Activated T-helper 1 cell treated with anti-CD3 and anti-CD28 coated beads, Interleukin-12 subunit alpha, Interleukin-12 subunit beta, Interleukin-2, Interleukin-4 antibody, amounts not matched to agents 30 ng/mL and 10 ng/mL and 1 ng/mL, durations not matched to agents 14 hours and 24 hours and 36 hours (primary cell): Measurements from ENCODE around the gene BMAL1. TPM values are rescaled to one million over a fixed set of nuclear protein-coding genes. Genes with fewer than 3 reads are reported as not detected.

Source experiments
- DNase-seq: peaks from one replicate; pipeline ENCODE4 v3.0.0; 2021; ENCODE audit warnings: low spot score
- H3K27ac Mint-ChIP-seq: one replicate; pipeline ENCODE4 v1.8.0; 2021; ENCODE audit warnings: mild to moderate bottlenecking, mixed read lengths
- H3K27me3 Mint-ChIP-seq: one replicate; pipeline ENCODE4 v1.8.0; 2022; ENCODE audit warnings: mild to moderate bottlenecking, moderate library complexity, mixed read lengths; ENCODE audit not compliant: insufficient read depth
- H3K36me3 Mint-ChIP-seq: one replicate; pipeline ENCODE4 v1.8.0; 2021; ENCODE audit warnings: low read depth, mixed read lengths
- H3K4me1 Mint-ChIP-seq: one replicate; pipeline ENCODE4 v1.8.0; 2021; ENCODE audit warnings: low read depth, mixed read lengths
- H3K4me3 Mint-ChIP-seq: one replicate; pipeline ENCODE4 v1.8.0; 2021; ENCODE audit warnings: mild to moderate bottlenecking, moderate library complexity, mixed read lengths
- H3K9me3 Mint-ChIP-seq: one replicate; pipeline ENCODE4 v1.8.0; 2021; ENCODE audit warnings: mixed read lengths
- intact Hi-C: fragments of 100-400 bp; cut with micrococcal nuclease; formaldehyde crosslinking; loops from one replicate; pipeline ENCODE4 v1.15.1; 2024
- total RNA-seq: library from RNA; stranded (reverse); gene quantifications from 2 replicates; pipeline ENCODE4 v1.2.3, GENCODE V29; 2022

BMAL1 gene
- total RNA-seq, 1 donor from 2014 or later: 33.6 TPM

DNA sequence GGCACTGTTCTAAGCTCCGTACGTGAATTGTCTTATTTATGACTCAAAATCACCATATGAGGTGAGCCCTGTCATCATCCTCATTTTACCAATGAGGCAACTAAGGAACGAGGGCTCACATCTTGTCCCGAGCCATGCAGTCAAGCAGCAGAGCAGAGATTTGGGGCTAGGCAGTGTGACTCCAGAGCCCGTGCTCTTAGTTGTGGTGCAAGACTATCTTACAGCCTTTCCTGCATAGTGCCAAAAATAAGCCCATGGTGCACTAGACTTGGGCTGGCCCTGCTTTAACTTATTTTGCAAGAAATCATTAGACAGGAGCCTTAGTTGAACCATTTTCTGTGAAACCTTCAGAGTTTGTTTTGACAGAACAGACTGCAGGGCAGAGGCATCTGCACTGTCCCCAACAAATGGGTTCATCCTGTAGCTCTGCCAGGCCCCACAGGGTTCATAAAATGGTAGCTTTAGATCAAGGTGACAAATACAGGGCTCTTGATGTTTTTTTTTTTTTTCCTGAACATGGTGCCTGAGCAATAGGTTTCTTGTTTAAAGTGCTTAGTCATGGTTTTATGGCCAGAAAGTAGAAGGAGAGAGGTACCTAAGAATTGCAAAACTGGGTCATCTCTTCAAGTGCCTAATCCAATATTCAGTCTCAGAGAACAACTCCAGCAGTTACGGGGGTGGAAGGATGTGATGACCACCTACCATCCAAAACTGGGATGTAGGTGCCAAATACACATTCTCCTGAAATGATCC lies 56.6 kb downstream of the BMAL1 start:
- no peak for DNase-seq
- H3K9me3 Mint-ChIP-seq: no peaks in the 10 kb centered on the region
- H3K4me1 Mint-ChIP-seq: peaks cover 53% of the 10 kb centered on the region
- H3K27ac Mint-ChIP-seq: peak overlapping the region; percentile 47
- intact Hi-C loops: loop anchor here (2.0 kb wide), 2 partner anchors 15 to 151 kb away; no protein-coding TSS in a partner anchor
- peaks cover 7% of the 10 kb centered on the region for H3K36me3 Mint-ChIP-seq
- no peak overlapping the region for H3K4me3 Mint-ChIP-seq
- H3K27me3 Mint-ChIP-seq: no peaks in the 10 kb centered on the region

DNA sequence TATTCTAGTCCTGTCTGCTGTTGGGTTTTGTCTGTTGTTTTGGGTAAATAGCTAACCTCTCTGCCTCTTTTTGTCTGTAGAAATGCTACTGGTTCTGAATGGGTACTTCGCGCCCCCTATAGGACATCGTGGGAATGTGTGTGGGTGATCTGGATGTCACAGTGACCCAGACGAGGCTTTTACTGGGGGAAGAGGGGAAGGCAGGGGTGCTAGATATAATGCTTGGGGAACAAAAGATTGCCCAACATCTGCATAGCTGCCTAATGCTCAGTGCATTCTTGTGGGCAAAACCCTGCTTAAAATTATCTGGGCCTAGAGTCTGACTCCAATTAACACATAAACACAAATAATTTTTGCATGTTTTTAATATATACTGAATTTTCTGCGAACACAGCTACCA lies 57.7 kb downstream of the BMAL1 start:
- Mint-ChIP-seq H3K4me3 (no peak overlapping the region), H3K27me3 (no peaks in the 10 kb centered on the region), H3K36me3 (peaks cover 3% of the 10 kb centered on the region), H3K9me3 (no peaks in the 10 kb centered on the region), H3K4me1 (peaks cover 56% of the 10 kb centered on the region), H3K27ac (peak overlapping the region; percentile 25)
- DNase-seq: peak; percentile 58
- intact Hi-C loops: loop anchor here (1.0 to 5.0 kb wide), 6 partner anchors 9 to 1782 kb away; partner anchors contain the start of gene BTBD10

DNA sequence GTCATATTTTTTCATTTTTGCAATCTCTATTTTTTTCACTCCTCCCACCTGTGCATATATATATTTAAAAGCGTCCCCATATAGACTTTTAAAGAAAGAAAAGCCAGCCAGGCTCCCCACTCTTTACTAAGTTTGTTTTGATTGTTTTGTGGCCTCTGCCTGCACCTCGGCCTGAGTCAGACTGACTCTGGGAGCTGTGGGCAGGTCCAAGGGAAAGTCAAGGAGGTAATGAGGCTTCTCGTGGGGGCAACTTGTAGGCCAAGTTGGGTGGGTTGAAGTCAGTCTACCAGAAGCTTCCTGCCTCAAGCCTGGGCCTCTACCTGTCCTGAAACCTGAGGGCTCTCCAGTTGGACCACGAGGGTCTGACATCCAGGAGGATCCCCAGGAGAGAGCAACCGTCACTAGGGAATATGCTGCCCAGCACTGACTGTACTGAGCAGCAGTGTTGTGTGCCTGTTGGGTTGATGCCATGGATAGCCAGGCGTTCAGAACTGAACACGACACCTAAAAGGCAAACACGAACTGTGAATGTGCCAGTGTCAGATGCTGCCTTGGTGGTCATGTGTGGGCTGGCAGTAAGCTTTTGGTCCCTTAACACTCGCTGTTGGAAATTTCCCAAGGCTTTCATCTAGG lies 58.8 kb downstream of the BMAL1 start:
- peaks cover 66% of the 10 kb centered on the region for H3K4me1 Mint-ChIP-seq
- intact Hi-C loops: loop anchor here (5.0 kb wide), 2 partner anchors 126 to 1781 kb away; partner anchors contain the start of gene BTBD10
- no peak overlapping the region for H3K27ac Mint-ChIP-seq
- H3K9me3 Mint-ChIP-seq: no peaks in the 10 kb centered on the region
- H3K4me3 Mint-ChIP-seq: no peak overlapping the region
- H3K36me3 Mint-ChIP-seq: peaks cover 3% of the 10 kb centered on the region
- no peak for DNase-seq
- no peaks in the 10 kb centered on the region for H3K27me3 Mint-ChIP-seq

DNA sequence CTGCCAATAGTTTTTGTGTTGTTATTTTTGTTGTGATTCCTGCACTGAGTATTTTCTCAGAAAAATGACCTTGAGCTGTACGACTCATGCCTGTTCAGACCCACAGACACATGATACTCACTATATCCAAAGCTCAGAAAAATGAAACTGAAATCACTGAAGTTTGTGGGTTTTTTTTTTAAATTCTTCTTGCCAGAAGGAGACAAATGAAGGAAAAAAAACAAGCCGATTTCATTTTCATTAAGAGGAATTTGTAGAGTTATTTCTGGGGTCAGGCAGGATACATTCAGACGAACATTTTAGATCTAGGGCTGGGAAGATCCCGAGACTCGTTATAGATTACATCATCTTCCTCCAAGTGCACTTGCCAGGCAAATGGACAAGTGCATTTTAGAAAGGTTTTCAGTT lies 60.4 kb downstream of the BMAL1 start:
- no peak for DNase-seq
- intact Hi-C loops: loop anchor here (1.0 to 5.0 kb wide), 5 partner anchors 61 to 1779 kb away; partner anchors contain the start of genes BMAL1, BTBD10 and FAR1
- Mint-ChIP-seq H3K4me1 (peaks cover 63% of the 10 kb centered on the region), H3K9me3 (no peaks in the 10 kb centered on the region), H3K36me3 (peaks cover 3% of the 10 kb centered on the region), H3K27me3 (no peaks in the 10 kb centered on the region), H3K27ac (peak overlapping the region; percentile 70), H3K4me3 (peak overlapping the region; percentile 74)

DNA sequence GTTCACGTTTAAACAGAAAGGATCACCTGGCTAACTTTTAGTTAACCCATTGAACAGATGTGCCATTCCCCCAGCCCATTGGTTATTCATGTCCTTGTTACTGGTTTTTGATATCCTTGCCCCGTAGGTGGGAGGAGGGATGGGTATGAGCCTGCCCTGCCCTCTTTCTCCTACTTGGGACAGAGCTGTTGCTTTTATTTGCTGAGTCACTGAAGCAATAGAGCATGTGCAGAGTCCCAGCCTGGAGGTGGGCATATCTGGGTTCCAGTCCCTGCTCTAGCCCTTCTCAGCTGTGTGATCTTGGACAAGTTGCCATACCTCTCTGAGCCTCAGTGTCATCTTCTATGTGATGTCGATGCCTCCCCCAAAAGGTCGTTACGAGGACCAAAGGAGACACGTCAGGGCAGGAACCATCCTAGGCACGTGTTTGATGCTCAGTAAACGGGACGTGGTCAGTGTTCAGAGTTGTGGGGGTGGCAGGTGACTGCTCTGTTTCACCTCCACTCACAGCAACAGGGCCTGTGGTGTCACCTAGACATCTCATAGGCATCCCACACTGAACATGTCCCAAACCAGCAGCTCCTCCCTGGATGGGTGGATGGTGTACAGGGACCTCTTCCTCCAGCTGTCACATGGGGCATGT lies 61.0 kb downstream of the BMAL1 start:
- Mint-ChIP-seq H3K36me3 (peaks cover 3% of the 10 kb centered on the region), H3K27ac (peak overlapping the region; percentile 75), H3K27me3 (no peaks in the 10 kb centered on the region), H3K9me3 (no peaks in the 10 kb centered on the region), H3K4me1 (peaks cover 60% of the 10 kb centered on the region), H3K4me3 (peak overlapping the region; percentile 74)
- DNase-seq: peak; percentile 15
- intact Hi-C loops: loop anchor here (1.0 to 5.0 kb wide), 5 partner anchors 61 to 1779 kb away; partner anchors contain the start of genes BMAL1, BTBD10 and FAR1

DNA sequence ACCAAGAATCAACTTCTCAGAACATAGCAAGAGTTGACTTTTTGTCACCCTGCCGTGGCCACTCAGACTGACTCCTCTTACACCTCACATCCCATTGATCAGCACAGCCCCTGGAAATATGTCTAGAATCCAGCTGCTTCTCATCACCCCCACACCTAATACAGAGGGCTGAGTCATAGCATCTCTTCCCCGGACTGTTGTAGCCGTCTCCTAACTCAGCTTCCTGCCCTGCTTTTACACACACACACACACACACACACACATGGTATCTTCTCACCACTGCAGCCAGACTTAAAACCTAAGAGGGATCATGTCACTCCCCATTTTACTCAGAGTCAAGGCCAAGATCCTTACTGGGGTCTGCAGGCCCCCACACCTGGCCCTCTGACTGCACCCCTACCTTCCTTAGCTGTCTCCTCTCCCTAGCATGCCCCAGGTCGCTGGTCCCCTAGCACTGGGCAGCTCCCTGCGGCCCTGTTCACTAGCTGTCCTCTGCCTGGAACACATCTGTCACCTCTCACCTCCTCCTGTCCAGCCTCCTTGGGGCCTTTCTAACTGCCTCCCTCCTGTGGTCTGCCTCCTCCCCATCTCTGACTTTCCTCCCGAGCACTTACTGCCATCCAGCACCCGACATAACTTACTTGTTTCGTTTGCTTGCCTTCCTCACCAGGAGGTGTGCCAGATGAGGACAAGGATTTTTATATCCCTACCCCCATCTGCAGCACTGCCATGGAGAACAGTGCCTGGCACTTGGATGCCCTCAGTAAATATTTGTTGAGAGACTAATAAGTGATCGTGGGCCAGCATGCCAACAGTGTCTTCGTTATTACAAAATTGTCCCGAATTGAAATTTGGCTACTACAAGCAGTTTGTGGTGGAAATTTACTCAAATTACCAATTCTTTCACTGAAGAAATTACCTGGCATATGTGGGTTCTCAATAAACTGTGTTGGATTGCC lies 61.9 kb downstream of the BMAL1 start:
- Mint-ChIP-seq H3K27me3 (no peaks in the 10 kb centered on the region), H3K4me3 (peak overlapping the region; percentile 67), H3K36me3 (peaks cover 3% of the 10 kb centered on the region), H3K4me1 (peaks cover 58% of the 10 kb centered on the region), H3K27ac (peak overlapping the region; percentile 75), H3K9me3 (no peaks in the 10 kb centered on the region)
- intact Hi-C loops: loop anchor here (2.0 to 5.0 kb wide), 3 partner anchors 123 to 1778 kb away; partner anchors contain the start of genes BTBD10 and FAR1
- DNase-seq: no peak

DNA sequence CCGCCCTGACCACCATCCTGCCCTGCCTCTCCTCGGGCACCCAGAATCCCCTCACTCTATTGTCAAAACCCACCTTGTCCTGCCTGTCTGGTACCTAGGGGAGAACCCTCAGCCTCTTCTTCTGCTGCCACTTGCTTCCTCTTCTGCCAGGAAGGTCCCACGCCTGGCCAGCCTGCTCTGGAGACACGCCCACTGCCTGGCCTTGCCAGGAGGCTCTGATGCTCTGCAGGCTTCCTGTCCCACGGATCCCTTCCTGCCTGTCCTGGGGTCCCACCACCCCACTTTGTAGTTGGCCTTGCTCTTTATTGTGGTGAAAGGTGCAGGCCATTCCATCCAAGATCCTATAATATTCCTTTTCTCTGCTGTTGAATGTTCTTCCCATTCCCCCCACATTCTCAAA lies 63.4 kb downstream of the BMAL1 start:
- Mint-ChIP-seq H3K4me3 (no peak overlapping the region), H3K27ac (no peak overlapping the region), H3K27me3 (no peaks in the 10 kb centered on the region), H3K4me1 (peaks cover 48% of the 10 kb centered on the region), H3K36me3 (peaks cover 3% of the 10 kb centered on the region), H3K9me3 (no peaks in the 10 kb centered on the region)
- intact Hi-C loops: no loop called here
- no peak for DNase-seq

DNA sequence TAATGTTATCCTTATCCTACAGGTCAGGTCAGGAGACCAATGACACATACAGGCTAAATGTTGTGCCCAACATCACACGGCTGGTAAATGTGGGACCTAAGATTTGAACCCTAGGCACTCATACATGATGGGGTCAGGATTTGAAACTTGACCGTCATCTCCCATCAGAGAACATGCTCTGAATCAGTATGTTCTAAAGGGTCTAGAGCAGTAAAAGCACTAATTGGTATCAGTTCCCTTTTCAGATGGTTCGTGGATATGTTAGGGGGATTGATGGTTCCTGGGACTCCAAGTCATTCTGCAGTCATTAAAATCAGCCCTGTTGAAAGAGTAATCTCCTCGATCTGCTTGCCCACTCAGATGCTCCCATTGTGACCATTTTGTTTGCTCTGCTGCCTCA lies 65.5 kb downstream of the BMAL1 start:
- Mint-ChIP-seq H3K9me3 (no peaks in the 10 kb centered on the region), H3K27ac (no peak overlapping the region), H3K4me3 (no peak overlapping the region), H3K27me3 (no peaks in the 10 kb centered on the region), H3K36me3 (peaks cover 3% of the 10 kb centered on the region), H3K4me1 (peaks cover 44% of the 10 kb centered on the region)
- intact Hi-C loops: no loop called here
- no peak for DNase-seq

DNA sequence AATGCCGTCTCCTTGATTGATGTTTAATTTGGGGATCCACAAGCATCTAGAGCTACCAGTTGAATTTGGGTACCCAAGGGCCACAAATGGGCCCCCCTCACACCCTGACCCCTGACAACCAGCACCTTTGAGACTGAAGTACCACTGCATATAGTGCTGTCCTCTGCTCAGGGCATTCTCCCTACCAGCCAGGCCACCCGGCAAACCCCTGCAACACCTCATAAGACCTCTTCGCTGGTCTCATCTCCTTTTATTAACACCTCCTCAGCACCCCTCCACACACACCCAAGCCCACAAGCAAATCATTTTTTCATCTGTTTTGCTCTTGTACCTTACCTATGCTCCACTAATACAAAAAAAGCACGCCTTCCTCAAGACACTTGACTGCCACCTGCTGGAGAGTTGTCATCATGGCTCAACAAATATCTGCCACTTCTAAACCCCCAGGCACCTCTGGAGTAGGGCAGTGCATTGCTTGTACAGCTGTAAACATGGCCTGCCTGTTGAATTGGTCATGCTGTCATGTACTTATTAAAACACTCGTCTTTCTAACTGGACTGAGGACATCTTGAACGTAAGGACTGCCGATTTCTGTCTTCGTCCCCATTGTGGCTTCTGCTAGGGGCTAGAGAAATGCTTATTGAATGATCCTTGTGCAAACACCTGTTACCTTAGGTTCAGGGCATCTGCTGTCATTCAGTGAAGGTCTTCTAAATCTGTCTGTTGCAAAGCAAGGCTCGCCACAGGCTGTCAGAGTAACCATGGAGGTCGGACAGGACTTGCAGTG lies 66.5 kb downstream of the BMAL1 start:
- H3K27ac Mint-ChIP-seq: peak overlapping the region; percentile 29
- peaks cover 41% of the 10 kb centered on the region for H3K4me1 Mint-ChIP-seq
- peaks cover 3% of the 10 kb centered on the region for H3K36me3 Mint-ChIP-seq

DNA sequence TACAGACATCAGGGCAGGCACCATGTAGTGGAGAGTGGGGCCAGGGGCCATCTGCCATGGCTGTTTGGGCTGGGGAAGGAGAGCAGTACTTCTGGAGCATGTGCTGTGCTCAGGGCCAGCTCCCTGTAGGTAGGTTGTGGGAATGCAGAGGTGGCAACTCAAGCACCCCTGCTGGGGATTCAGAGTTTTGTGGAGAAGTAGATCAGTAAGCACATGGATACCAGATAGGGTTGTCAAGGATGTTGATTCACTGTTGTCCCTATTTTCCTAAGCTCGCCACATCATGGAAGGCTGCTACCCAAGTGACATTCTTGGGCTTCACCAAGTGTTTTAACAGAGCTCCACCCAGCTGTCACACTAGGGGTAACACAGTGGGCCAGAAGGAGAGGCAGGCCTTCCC lies 67.2 kb downstream of the BMAL1 start:
- H3K36me3 Mint-ChIP-seq: peaks cover 8% of the 10 kb centered on the region
- intact Hi-C loops: loop anchor here (1.0 to 2.0 kb wide), 7 partner anchors 10 to 381 kb away; no protein-coding TSS in a partner anchor
- no peaks in the 10 kb centered on the region for H3K27me3 Mint-ChIP-seq
- H3K4me3 Mint-ChIP-seq: no peak overlapping the region
- no peaks in the 10 kb centered on the region for H3K9me3 Mint-ChIP-seq
- H3K4me1 Mint-ChIP-seq: peaks cover 34% of the 10 kb centered on the region
- DNase-seq: no peak
- H3K27ac Mint-ChIP-seq: no peak overlapping the region

More for the DNA sequence above, 66.5 kb downstream of the BMAL1 start:
- Mint-ChIP-seq H3K9me3 (no peaks in the 10 kb centered on the region), H3K27me3 (no peaks in the 10 kb centered on the region), H3K4me3 (no peak overlapping the region)
- DNase-seq: peak; percentile 53
- intact Hi-C loops: loop anchor here (1.0 to 2.0 kb wide), 7 partner anchors 9 to 380 kb away; no protein-coding TSS in a partner anchor

DNA sequence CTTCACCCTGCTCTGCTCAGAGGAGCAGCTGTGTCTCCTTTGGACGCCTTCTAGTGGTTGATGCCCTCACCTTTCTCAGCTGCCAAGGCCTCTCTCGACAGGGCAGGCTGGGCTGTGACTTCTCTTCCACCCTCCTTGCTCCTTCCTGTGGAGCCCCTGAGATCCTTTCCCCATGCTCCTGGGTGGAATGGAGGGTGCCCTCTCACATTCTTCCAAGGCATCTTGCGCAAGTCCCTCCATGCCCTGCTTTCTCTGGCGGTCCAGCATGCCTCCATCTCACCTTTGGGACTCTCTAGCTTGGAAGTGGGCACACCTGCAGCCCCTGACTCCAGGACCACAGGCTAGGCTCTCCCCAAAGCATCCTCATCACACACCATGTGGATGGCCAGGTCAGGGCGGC lies 68.9 kb downstream of the BMAL1 start:
- Mint-ChIP-seq H3K4me3 (no peak overlapping the region), H3K9me3 (no peaks in the 10 kb centered on the region), H3K27me3 (no peaks in the 10 kb centered on the region), H3K27ac (no peak overlapping the region), H3K4me1 (peaks cover 18% of the 10 kb centered on the region), H3K36me3 (peaks cover 14% of the 10 kb centered on the region)
- intact Hi-C loops: no loop called here
- no peak for DNase-seq
